Measurements from ENCODE around the gene SHISA7.

DNA sequence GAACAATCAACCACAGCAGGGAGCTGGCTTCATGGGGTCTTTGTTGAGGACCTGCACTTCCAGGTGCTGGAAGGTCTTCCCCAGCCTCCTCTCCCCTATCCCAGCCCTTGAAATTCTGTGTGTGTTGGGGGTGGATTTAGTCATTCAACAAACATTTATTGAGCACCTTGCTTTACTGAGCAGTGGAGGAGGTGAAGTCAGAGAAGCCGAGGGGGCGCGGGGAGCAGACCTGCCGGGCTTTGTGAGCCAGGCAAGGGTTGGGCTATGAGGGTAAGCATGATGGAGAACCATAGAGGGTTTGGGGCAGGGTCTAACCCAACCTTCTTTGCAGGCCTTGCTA is 24.9 kb upstream of the SHISA7 start:
- TF ChIP-seq CTCF (IDR thresholded peaks at IDR 0.05) (no peak), EZH2phosphoT487 (IDR thresholded peaks at IDR 0.05) (no peak)
